ENCODE results near the gene LPP.

The LPP gene

DNA sequence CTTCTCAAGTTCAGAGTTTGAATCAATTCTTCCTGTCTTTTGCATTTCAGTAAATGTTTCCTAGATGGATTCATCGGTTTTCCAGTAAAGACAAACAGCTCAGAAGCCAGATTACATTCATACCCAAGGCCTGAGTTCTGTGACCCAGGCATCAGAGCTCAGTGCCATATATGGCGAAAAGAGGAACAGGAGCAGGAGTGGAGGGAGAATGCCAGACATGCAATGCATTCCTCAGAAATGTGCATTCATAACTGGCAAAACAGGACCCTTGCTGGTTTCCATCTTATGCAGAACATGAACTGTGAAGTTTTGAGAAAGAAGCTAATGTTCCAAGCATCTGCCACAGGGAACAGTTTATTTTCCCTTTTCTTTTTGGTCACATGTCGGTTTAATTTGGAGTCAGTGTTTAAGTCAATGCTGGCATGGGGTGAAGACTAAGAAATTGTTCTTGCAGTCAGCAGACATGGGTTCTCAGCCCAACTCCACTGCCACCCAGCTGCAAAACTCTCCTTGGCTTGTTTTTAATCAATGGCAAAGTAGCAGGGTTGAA, 116.5 kb downstream of the LPP start:
- Histone ChIP-seq H3K4me3 (ENCODE audit: low read depth, low read length) (no peak overlapping the region), H3K9me3 (no peaks in the 10 kb centered on the region), H3K27me3 (no peaks in the 10 kb centered on the region), H3K4me1 (no peaks in the 10 kb centered on the region), H3K36me3 (no peaks in the 10 kb centered on the region)
- TF ChIP-seq, protein P1, sequence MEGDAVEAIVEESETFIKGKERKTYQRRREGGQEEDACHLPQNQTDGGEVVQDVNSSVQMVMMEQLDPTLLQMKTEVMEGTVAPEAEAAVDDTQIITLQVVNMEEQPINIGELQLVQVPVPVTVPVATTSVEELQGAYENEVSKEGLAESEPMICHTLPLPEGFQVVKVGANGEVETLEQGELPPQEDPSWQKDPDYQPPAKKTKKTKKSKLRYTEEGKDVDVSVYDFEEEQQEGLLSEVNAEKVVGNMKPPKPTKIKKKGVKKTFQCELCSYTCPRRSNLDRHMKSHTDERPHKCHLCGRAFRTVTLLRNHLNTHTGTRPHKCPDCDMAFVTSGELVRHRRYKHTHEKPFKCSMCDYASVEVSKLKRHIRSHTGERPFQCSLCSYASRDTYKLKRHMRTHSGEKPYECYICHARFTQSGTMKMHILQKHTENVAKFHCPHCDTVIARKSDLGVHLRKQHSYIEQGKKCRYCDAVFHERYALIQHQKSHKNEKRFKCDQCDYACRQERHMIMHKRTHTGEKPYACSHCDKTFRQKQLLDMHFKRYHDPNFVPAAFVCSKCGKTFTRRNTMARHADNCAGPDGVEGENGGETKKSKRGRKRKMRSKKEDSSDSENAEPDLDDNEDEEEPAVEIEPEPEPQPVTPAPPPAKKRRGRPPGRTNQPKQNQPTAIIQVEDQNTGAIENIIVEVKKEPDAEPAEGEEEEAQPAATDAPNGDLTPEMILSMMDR (IDR thresholded peaks at IDR 0.05; ENCODE audit: low read depth, low read length) = no peak
- DNase-seq = no peak

DNA sequence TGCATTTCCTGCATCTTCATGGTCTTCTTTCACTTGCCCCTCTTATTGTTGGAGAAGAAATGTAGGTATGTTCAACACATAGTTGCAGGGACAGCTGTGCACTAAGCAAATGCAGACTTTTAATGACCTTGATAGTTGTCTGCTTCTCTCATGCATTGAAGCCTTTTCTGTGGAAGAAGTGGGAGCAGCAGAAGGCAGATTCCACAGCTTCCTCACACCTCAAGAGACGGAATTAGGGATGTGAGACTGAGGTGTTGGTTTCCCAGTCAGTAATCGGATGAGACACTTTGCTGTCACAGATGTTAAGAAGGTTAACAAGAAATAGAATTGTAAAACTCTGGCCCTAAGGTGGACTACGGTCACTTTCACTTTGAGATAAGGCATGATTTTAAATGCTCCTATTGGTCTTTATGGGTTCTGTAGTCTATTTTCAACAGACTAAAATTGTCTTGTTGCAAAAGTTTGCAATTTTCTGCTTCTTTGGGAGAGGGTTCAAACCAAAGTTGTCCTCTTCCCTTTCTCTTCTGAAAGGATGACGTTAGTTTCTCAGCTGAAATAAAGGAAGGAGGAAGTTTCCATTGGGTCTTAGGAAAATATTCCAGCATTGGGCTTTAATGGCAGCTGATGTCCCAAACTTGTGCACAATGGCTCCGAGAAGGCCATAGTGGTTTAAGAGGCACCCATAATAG, 117.4 kb downstream of the LPP start:
- DNase-seq = no peak
- no peak overlapping the region for H3K4me3 ChIP-seq (ENCODE audit: low read depth, low read length)
- TF ChIP-seq, protein P1 (IDR thresholded peaks at IDR 0.05; ENCODE audit: low read depth, low read length) = no peak
- H3K36me3 ChIP-seq = no peaks in the 10 kb centered on the region
- no peaks in the 10 kb centered on the region for H3K4me1 ChIP-seq
- H3K9me3 ChIP-seq = no peaks in the 10 kb centered on the region
- no peaks in the 10 kb centered on the region for H3K27me3 ChIP-seq

DNA sequence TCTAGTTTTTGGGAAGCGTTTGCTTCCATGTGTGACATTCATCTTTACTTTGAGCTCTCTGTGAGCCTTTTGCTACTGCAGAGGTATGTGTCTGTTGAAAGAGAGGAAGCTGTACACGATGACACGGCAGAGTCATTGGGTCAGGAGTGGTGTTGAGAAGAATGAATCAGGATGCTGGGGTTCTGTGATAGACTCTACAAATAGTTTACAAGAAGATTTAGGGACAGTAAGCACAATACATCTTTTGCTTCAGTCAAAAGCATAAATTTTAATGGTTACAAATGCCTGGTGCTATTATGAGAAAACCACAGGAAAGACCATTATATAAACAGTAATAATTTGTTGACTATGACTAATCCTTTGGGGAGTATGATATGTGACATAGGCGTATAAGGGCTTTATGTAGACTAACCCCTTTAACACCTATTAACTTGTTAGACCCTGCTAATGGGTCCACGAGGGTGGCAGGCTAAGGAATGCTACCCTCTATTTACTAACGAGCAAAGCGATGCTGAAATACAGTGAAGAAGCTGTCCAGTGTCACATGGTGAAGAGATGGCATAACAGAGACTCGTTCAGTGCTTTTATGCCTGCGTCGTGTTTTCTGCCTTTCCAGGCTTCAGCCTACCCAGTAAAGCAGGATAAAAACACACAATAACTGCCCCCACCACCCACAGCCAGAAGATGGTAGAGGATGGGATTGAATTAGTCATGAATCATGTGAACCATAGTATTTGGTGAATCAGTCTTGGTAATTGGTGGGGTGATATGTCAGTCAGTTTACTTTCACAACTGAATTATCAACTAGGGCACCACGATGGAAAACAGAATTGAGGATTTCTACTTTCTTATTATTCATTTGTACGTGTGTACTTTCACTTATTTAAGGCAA, 118.8 kb downstream of the LPP start:
- TF ChIP-seq, protein P1 (IDR thresholded peaks at IDR 0.05; ENCODE audit: low read depth, low read length) = no peak
- no peaks in the 10 kb centered on the region for H3K36me3 ChIP-seq
- DNase-seq = no peak
- H3K27me3 ChIP-seq = no peaks in the 10 kb centered on the region
- no peak overlapping the region for H3K4me3 ChIP-seq (ENCODE audit: low read depth, low read length)
- no peaks in the 10 kb centered on the region for H3K4me1 ChIP-seq
- no peaks in the 10 kb centered on the region for H3K9me3 ChIP-seq

DNA sequence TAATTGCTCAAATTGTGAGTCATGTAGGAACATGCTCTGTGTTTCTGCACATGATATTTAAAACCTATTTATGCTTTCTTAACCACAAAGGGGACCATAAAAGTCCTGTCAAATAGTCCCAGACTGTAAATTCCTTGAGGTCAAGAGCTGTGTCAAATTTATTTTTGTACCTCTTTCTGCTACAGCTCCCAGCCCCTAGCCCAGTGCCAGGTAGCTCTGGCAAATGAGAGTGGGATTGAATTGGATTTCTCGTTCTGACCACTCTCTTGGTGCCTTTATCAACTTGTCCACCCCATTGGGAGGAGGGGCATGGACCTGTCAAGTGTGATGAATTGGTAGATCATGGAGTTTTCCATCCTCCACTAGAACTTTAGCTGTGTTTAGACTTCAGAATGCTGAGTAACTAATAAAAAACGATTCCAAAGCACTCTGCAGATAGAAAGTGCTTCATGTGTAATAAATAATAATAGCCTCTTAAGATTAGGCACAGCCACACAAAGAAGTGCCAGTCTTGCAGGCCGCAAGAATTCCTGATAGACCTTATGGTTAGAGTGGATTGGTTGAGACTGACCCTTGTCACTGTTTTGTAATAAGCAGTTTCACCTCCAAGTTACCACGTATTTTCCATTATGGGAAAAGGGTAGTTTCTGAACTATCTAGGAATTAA, 120.4 kb downstream of the LPP start:
- DNase-seq = no peak
- Histone ChIP-seq H3K9me3 (no peaks in the 10 kb centered on the region), H3K36me3 (no peaks in the 10 kb centered on the region), H3K4me1 (no peaks in the 10 kb centered on the region), H3K4me3 (ENCODE audit: low read depth, low read length) (no peak overlapping the region), H3K27me3 (no peaks in the 10 kb centered on the region)
- TF ChIP-seq, protein P1 (IDR thresholded peaks at IDR 0.05; ENCODE audit: low read depth, low read length) = no peak

GRCh38 chr3:188276375-188276774, 122.4 kb downstream of the LPP start:
- no peaks in the 10 kb centered on the region for H3K9me3 ChIP-seq
- DNase-seq = no peak
- TF ChIP-seq, protein P1 (IDR thresholded peaks at IDR 0.05; ENCODE audit: low read depth, low read length) = no peak
- H3K27me3 ChIP-seq = no peaks in the 10 kb centered on the region
- no peaks in the 10 kb centered on the region for H3K4me1 ChIP-seq
- no peaks in the 10 kb centered on the region for H3K36me3 ChIP-seq
- no peak overlapping the region for H3K4me3 ChIP-seq (ENCODE audit: low read depth, low read length)

All from BE2C (cell line).